C1 segment of cervical spinal cord (tissue), 14 donors: Measurements from ENCODE around the gene DHRS3.
"Not testable (repeated sequence)": the region's sequence is repeated elsewhere in the genome, so short reads cannot be mapped to it uniquely, and the experiment has no call there.

Experiments
- DNase-seq, 14 donors: peaks; one replicate each; lab custom pipeline; 2025; lab: John Stamatoyannopoulos, UW

DHRS3 gene

DNA sequence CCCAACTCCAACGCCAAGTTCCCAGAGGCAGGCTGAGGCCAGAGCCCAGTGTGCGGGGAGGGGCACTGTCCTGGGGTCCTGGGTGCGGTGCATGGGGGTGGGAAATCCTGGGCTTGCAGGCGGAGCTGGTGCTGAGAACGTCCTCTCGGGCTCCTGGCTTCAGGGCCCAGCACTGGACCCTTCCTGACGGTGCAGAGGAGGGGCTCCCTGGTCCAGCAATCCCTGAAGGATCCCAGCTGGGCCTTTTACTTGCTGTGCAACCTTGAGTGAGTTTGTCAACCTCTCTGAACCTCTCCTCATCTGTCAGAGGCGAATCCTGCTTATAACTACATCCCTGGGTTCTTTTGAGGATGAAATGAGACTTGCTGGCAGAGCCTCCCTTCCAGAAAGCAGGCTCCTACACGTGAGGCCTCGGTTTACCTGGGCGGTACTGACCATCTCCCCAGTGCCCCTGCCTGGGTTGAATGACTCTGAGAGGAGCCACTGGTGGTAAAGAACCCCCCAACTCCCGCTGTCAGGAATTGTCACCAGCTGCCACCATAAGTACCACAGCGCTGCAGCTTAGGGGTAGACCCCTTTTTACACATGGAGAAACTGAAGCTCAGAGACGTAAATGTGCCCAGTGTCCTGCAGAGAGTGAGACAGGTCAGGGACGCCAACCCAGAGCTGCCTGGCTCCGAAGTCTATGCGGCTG, 77.3 kb downstream of the DHRS3 start:
- DNase-seq, result no peak

DNA sequence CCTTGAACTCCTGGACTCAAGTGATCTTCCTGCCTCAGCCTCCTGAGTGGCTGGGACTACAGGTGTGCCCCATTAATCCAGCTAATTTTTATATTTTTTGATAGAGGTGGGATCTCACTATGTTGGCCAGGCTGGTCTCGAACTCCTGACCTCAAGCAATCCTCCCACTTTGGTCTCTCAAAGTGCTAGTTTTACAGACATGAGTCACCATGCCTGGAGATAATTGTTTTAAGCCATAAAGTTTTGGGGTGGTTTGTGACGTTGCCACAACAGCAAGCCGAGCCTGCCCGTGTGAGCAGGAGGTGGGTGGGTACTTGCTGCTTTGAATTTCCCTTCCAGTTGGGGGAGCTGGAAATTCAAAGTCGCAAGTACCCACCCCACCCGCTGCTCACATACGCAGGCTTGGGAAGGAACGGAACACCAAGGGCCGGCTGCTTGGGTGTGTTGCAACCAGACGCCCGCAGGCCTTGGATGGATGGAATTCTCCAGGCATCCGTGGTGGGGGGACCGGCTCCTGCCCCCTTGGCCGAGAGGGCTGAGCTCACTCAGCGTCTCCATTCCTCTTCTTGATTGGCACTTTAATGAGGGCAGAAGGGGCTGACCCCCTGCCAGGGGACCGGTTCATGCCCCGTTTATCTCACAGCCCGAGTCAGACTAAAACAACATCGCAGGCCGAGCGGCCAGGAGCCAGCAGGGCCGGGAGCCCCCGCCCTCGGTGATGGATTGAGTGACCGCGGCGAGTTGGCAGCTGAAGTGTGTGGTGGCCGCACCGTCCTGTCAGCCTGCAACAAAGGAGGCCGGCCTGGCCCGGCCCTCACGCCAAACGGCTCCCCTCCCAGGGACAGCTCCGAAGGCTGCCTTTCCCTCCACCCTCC, 78.1 kb downstream of the DHRS3 start:
- DNase-seq, result peak in 4 of 14 donors; percentile 21 to 59 (median 38)

DNA sequence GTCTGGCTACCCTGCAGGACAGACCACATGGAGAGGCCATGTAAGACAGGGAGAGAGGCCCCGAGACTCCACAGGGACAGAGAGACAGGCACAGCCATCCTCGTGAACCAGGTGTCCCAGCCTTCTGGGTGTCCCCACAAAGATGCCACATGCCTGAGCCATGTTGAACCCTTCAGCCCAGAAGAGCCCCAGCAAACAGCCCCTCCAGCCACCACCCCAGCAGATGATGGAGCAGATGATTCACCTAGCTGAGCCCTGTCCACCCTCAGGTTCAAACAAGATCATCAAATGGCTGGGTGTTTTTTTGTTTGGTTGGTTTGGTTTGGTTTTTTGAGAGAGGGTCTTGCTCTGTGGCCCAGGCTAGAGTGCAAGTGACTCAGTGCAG, 78.7 kb downstream of the DHRS3 start:
- DNase-seq, result no peak

DNA sequence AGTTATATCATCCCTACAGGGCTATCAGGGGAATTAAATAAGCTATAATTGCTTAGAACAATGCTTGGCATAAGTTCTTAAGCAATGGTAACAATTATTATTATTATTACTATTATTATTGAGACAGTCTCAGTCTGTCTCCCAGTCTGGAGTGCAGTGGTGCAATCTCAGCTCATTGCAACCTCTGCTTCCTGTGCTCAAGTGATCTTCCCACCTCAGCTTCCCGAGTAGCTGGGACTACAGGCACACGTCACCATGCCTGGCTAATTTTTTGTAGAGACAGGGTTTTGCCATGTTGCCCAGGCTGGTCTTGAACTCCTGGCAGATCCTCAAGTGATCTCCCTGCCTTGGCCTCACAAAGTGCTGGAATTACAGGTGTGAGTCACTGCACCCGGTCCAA, 79.5 kb downstream of the DHRS3 start:
- DNase-seq, result not testable (repeated sequence)

DNA sequence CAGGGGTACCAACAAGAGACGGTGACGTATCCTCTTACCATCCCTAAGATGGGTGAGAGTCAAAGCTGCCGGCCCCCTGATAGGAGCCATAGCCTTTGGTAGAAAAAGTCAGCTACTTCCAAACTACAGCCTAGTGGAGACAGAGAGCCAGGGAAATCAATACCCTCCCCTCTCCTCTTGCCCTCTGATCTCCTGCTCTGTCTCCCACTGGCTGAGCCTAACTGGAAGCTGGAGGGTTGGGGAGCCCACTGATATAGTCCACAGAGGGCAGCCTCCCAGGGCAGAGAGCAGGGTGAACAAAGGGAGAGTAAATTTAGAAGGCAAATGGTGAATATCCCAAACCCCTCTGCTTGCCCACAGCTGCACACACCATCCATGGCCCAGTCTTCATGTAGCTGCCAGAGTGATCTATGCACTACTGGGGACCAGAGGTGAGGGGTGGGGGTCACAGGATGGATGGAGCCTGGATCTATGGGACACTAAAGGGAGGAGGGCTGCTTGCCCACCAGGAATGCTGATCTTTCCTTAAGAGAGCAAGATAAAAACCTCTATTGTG, 80.0 kb downstream of the DHRS3 start:
- no peak for DNase-seq

DNA sequence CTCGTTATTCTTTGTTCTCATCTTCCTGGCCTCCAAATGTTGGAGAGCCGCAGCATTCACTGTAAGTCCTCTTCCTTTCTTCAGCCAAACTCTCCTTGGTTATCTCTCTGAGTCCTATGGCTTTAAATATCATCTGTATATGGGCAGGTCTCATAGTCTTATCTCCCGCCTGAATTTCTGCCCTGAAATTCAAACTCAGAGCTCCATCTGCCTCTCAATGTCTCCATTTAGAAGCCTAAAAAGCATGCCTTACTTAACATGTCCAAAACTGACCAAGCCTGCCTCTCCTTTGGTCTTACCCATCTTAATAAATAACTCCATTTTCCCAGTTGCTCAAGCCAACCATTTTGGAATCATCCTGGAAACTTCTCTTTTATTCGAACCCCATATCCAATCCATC, 80.7 kb downstream of the DHRS3 start:
- no peak for DNase-seq

DNA sequence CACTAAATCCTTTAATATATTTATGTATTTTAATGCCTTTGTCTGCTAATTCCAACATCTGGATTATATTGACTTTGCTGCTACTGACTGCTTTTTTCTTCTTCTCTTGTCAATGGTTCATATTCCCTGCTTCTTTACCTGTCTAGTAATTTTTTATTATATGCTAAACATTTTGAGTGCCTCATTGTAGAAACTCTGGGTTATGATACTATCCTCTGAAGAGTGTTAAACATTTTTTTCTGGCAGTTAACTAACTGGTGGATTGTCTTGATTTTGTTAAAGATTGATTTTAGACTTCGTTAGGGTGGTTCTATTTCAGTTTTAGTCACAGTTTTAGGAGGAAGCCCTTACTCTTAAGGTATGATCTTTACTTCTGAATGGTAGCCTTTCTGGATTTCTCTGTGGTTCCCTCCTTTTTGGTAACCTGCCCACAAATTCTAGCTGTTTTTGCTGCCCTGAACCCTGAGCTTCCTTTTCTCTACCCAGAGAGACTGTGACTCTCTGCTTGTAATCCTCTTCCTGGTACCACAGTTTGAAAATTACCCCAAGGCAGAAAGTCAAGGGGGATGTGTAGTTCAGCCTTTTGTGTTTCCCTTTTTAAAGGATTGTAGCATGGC, 81.9 kb downstream of the DHRS3 start:
- no peak for DNase-seq

DNA sequence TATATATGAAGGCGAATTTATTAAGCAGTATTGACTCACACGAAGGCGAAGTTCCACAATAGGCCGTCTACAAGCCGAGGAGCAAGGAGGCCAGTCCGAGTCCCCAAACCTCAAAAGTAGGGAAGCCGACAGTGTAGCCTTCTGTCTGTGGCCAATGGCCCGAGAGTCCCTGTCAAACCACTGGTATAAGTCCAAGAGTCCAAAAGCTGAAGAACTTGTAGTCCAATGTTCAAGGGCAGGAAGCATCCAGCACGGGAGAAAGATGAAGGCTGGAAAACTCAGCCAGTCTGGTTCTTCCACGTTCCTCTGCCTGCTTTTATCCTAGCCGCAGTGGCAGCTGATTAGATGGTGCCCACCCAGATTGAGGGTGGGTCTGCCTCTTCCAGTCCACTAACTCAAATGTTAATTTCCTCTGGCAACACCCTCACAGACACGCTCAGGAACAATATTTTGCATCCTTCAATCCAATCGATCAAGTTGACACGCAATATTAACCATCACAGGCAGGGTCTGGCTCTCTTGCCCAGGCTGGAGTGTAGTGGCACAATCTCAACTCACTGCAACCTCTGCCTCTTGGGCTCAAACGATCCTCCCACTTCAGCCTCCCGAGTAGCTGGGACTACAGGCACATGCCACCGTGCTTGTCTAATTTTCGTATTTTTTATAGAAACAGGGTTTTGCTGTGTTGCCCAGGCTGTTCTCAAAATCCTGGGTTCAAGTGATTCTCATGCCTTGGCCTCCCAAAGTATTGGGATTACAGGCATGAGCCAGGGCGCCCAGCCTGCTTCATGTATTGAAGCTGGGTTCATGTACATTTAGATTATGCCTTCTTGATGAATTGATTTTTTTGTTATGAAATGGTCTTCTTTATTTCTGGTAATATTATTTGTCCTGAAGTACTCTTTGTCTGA, 85.3 kb downstream of the DHRS3 start:
- no peak for DNase-seq

DNA sequence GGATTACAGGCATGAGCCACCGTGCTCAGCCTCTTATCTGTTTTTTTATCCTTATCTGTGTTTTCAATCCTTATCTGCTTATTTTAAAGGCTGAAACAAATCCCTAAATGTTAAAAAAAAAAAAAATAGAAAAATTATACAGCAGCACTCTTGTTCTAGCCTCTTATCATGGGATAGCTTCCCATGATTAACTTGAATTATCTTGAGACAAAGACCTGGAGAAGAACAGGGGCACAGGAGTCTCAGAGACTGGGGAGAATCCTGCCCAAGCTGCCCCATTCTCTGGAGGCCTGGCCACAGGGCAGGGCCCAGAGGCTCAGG, 86.9 kb downstream of the DHRS3 start:
- no peak for DNase-seq

DNA sequence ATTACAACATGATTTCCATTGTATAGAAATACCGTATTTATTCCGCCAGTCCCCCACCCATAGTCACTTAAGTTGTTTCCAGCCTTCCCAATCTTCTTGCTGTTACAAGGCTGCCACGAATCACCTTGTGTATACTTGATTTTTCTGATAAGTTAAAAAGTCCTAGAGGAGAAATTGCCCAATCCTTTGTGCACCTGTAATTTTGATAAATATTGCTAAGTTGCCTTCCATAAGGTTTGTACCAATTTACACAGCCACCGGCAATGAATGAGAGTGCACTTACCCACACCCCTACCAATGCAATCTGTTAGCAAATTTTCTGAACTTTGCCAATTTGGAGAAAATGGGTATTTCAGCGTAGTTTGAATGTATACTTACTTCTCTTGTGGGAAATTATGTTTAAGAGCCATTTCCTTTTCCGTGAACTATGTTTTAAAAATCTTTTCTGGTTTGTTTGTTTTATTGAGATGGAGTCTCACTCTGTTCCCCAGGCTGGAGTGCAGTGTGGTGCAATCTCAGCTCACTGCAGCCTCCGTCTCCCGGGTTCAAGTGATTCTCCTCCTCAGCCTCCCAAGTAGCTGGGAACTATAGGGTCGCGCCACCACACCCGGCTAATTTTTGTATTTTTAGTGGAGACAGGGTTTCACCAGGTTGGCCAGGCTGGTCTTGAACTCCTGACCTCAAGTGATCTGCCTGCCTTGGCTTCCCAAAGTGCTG, 87.4 kb downstream of the DHRS3 start:
- DNase-seq, result no peak

DNA sequence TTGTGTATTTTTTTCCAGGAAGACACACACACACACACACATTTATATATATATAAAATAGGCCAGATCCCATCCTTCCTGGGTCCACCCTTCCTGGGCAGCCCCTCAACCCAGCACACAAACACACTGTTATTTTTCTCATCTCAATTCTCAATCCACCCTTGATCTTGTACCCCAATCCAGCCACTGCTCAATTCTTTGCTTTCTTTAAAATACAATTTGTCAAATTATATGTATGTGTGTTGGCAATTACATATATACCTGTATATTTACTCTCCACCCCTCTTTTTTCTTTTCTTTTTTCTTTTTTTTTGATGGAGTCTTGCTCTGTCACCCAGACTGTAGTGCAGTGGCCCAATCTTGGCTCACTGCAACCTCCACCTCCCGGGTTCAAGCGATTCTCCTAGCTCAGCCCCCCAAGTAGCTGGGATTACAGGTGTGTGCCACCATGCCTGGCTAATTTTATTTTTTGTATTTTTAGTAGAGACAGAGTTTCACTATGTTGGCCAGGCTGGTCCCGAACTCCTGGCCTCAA, 88.3 kb downstream of the DHRS3 start:
- DNase-seq, result no peak

DNA sequence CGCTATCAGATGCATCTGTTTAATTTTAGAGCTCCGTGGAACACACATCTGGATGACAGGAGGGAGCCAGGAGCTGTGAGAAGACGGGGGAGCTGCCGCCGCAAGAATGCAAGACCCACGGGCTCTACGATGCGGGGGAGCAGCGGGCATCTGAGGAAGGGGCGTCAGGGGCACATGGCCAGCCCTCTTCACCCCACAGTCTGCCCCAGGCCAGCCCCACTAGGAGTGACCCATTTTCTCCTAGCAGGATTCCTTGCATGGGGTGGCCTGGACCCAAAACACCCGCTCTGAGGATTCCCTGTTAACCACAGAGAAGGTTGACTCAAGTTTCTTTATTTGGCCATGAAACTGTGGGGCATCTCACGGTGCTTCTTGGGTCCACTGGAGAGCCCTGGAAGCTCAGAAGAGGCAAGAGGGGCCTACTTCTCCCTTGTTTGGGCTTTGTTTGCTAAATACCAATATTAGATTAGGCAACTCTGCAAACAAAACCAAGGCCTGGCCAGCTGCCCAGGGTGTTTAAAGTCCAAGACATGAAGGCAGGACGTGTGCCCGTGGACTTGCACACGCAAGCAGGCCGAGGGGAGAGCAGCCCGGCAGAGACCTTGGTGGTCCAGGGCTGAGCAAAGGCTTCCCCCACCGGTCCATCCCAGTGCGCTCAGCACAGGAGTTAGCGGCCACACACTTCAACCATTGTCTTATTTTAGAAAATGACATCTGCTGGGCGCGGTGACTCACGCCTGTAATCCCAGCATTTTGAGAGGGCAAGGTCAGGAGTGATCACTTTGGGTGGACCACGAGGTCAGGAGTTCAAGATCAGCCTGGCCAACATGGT, 89.8 kb downstream of the DHRS3 start:
- peak in 1 of 14 donors; percentile 32 for DNase-seq

DNA sequence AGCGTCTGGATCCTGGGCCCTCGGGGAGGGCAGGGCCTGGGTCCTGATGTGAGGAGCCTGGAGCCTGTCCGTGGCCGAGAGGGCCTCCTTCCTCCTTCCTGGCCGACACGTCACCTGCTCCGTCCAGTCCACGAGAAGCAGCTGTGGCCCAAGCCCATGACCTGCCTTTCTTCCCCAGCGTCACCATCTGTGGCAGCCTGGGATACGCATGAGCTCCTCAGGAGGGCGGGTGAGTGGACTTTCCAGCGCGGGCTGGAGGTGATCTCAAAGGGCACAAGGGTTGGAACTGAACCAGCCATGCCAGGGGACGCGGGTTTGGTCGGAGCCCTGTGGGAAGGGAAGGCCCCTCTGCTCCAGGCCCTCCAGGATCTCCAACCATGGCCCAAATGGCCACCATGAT, 90.4 kb downstream of the DHRS3 start:
- no peak for DNase-seq

DNA sequence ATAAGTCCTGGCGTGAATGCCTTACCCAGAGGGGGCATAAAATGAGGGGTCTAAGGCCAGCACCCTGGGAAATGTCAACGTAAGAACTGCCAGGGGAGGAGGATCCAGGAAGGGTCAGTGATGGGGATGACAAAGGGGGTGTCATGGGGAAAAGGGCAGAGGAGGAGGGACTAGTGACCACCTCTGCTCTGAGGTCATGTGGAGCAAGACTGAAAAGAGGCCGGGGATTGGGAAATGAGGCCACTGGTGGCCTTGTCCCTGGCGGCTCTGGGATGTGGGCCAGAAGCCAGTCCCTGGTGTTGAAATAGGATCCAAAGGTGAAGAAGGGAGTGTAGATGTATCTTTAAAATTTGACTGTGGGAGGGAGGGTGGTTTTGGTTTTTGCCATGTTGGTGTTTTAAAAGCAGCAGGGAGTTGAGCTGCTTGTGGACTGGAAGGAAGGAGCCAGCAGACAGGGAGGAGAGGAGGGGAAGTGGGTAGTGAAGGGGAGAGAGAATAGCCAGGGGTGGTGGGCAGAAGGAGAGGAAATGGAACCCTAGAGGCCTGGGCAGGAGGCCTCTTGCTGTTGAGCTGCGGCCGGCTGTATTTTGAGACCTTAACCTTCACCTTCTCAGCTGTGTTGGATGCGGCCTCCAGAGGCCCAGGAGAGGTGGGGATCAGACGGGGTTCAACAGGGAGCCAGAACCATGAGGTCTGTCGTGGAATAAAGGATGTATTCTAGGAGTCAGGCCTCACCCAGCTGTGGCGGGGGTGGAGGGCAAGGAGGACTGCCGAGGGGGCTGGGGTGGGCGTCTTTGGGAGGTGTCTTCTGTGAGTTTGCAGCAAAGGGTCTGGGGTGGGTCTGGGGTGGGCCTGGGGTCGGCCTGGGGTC, 92.5 kb downstream of the DHRS3 start:
- peak in 2 of 14 donors; percentile 10 to 57 for DNase-seq

DNA sequence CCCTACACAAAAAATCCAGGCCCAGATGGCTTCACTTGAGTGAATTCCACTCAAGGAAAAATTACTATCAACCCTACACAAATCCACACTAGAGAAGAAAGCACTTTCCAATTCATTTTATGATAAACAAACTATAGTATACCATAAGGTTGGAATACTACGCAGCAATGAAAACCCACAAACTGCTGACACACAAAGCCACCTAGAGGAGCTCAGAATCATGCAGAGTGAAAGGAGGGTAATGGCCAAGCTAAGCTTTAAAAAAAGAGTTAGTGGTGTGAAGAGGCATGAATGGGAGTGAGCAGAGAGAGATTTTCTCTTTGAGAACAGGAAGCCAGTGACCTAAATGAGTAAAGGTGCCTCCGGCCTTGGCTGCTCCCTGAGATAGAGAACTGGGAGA, 93.7 kb downstream of the DHRS3 start:
- no peak for DNase-seq

DNA sequence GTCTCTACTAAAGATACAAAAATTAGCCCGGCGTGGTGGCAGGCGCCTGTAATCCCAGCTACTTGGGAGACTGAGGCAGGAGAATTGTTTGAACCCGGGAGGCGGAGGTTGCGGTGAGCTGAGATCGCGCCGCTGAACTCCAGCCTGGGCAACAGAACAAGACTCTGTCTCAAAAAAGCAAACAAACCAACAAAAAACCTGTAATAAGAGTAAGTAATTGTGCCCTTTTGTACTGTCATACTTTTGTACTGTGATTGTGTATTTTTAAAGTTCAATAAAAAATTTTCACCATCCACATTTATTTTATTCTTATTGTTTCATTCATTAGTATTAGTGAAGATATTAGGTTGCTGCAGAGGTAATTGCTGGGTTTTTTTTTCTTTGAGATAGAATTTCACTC, 95.2 kb downstream of the DHRS3 start:
- DNase-seq, result not testable (repeated sequence)

DNA sequence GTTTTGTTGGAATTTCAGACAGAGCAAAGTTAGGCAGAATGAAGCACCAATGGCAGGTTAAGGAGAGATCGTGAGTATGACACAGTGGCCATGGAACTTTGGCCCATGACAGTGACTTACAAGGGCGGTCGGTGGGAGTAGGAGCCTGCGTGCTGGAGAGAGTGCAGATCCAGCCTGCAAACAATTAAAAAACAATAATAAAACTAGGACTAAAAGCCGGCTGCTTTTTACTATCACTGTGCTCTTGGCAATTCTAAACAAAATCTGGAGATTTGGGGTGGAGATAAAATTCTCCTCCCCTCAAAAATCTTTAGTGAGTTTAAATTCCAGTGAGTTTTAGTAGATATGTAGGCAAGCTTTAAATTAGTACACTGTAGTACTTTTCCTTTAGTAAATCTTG, 96.9 kb downstream of the DHRS3 start:
- DNase-seq, result no peak

DNA sequence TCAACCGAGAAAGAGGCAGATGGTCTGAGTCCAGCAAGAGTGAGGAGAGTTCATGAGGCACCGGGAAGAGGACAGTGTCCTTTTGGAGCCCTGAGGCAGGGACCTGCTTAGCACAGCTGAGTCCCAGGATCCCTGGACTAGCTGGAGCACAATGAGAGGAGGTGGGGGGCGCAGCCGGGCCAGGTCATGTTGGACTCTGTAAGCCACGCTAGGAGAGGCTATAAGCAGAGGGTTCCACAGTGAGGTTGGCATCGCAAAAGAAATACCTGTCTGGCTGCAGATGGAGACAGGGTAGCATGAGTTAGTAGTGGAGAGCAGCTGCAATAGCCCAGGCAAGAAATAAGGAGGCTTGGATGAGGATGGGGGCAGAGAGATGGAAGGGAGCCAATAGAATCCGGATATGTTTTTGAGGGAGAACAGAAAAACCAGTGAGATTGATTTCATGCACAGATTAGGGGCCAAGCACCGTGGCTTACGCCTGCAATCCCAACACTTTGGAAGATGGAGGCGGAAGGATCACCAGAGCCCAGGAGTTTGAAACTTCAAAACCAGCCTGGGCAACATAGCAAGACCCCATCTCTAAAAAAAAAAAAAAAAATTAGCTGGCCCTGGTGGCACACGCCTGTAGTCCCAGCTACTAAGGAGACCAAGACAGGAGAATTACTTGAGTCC, 98.2 kb downstream of the DHRS3 start:
- no peak for DNase-seq
